ENCODE measurements around the gene OPN1SW. TPM values are rescaled to one million over a fixed set of nuclear protein-coding genes. Genes with fewer than 3 reads are reported as not detected.

OPN1SW gene
- total RNA-seq, 4 donors from 2014 or later, result not detected

DNA sequence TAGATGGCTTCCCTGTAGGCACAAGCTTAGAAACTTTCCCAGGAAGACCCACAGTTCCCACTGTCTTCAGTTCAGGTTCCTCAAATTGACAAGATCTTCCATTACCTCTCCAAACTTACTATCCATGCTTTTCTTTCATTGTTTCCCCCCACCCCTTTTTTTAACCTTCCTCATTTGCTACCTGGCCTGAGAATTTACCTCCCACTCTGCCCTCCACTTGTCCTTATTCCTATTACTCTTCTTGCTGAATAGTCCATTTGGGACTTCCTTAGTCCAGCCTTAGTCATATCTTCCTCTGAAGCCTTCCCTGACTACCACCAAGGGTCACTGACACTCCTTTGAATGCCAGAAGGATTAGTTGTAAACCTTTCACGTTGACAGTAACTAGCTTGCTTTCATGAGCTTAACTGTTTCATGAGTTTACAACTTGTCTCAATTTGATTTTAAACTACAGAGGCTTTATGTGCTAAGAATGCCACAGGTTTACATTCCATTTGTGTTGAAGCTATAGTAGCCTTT, 37.7 kb downstream of the OPN1SW start:
- WGBS, 2 donors (ENCODE audit: low coverage in 1 of 2), result 0 to 25% methylated on average over 1 of the region's 1 CpG
- DNase-seq, result no peak
- H3K9me3 ChIP-seq, result no peaks in the 10 kb centered on the region
- no peak overlapping the region for H3K4me3 ChIP-seq
- no peaks in the 10 kb centered on the region for H3K27me3 ChIP-seq
- H3K4me1 ChIP-seq, result peaks cover 15 to 39% (median 19%) of the 10 kb centered on the region in 4 donors
- in situ Hi-C loops (cut with MboI; ENCODE audit: low pct_ligation_motif_present in 1 of 4, low pct_unique_long_range_greater_than_20kb in 1 of 4, low sequenced_read_pairs in 3 of 4) (no loop called here), intact Hi-C loops (cut with DNase I; ENCODE audit: low total_unique reads) (loop anchor here (2.0 kb wide), 1 partner anchor 53 kb away; the partner anchor contains the start of gene CCDC136)
- H3K36me3 ChIP-seq, result no peaks in the 10 kb centered on the region
- H3K27ac ChIP-seq, result peak overlapping the region; percentile 93 to 97 (median 96)
- no peak for TF ChIP-seq EP300 (IDR thresholded peaks at IDR 0.05; ENCODE audit: low read depth)
- no peak for TF ChIP-seq POLR2A (IDR thresholded peaks at IDR 0.05)
- TF ChIP-seq POLR2AphosphoS5 (IDR thresholded peaks at IDR 0.05), result no peak
- TF ChIP-seq, protein P1, sequence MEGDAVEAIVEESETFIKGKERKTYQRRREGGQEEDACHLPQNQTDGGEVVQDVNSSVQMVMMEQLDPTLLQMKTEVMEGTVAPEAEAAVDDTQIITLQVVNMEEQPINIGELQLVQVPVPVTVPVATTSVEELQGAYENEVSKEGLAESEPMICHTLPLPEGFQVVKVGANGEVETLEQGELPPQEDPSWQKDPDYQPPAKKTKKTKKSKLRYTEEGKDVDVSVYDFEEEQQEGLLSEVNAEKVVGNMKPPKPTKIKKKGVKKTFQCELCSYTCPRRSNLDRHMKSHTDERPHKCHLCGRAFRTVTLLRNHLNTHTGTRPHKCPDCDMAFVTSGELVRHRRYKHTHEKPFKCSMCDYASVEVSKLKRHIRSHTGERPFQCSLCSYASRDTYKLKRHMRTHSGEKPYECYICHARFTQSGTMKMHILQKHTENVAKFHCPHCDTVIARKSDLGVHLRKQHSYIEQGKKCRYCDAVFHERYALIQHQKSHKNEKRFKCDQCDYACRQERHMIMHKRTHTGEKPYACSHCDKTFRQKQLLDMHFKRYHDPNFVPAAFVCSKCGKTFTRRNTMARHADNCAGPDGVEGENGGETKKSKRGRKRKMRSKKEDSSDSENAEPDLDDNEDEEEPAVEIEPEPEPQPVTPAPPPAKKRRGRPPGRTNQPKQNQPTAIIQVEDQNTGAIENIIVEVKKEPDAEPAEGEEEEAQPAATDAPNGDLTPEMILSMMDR (IDR thresholded peaks at IDR 0.05), result no peak

DNA sequence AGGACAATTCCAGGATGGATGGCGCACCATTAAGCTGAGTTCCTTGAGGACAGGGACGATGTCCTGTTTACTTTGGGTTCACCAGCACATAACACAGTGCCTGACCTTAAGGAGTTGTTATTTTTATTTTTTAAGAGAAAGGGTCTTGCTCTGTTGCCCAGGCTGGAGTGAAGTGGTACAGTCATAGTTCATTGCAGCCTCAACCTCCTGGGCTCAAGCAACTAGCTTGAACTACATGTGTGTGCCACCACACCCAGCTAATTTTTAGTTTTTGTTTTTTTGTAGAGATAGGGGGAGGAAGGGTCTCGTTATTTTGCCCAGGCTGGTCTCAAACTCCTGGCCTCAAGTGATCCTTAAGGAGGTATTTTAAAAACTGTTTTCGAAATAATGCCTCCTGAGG, 38.2 kb downstream of the OPN1SW start:
- Histone ChIP-seq H3K4me3 (no peak overlapping the region), H3K36me3 (no peaks in the 10 kb centered on the region), H3K27me3 (peaks cover 5% of the 10 kb centered on the region), H3K9me3 (no peaks in the 10 kb centered on the region), H3K4me1 (peaks cover 15 to 34% (median 19%) of the 10 kb centered on the region in 4 donors), H3K27ac (peak overlapping the region in 1 of 4 donors; percentile 97)
- intact Hi-C loops (cut with DNase I; ENCODE audit: low total_unique reads), result no loop called here
- in situ Hi-C loops (cut with MboI; ENCODE audit: low pct_ligation_motif_present in 1 of 4, low pct_unique_long_range_greater_than_20kb in 1 of 4, low sequenced_read_pairs in 3 of 4), result no loop called here
- 93 to 100% methylated on average over 3 to 4 of the region's 4 CpGs for WGBS, 2 donors (ENCODE audit: low coverage in 1 of 2)
- DNase-seq, result no peak
- TF ChIP-seq POLR2AphosphoS5 (IDR thresholded peaks at IDR 0.05) (no peak), POLR2A (IDR thresholded peaks at IDR 0.05) (no peak), EP300 (IDR thresholded peaks at IDR 0.05; ENCODE audit: low read depth) (no peak)
- TF ChIP-seq, protein P1 (IDR thresholded peaks at IDR 0.05), result no peak

DNA sequence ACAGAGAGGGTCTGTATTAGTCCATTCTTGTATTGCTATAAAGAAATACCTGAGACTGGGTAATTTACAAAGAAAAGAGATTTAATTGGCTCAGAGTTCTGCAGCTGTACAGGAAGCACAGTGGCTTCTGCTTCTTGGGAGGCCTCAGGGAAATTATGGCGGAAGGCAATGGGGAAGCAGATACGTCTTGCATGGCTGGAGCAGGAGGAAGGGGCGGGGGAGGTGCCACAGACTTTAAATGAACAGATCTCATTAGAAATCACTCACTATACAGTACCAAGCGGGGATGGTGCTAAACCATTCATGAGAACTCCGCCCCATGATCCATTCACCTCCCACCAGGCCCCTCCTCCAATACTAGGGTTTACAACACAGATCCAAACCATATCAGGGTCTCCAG, 40.2 kb downstream of the OPN1SW start:
- Histone ChIP-seq H3K4me1 (peaks cover 6 to 17% (median 10%) of the 10 kb centered on the region in 4 donors), H3K27ac (no peak overlapping the region), H3K9me3 (no peaks in the 10 kb centered on the region), H3K4me3 (no peak overlapping the region), H3K27me3 (peaks cover 14% of the 10 kb centered on the region), H3K36me3 (no peaks in the 10 kb centered on the region)
- in situ Hi-C loops (cut with MboI; ENCODE audit: low pct_ligation_motif_present in 1 of 4, low pct_unique_long_range_greater_than_20kb in 1 of 4, low sequenced_read_pairs in 3 of 4) (no loop called here), intact Hi-C loops (cut with DNase I; ENCODE audit: low total_unique reads) (no loop called here)
- no peak for DNase-seq
- 81 to 93% methylated on average over 3 to 5 of the region's 5 CpGs for WGBS, 2 donors (ENCODE audit: low coverage in 1 of 2)
- no peak for TF ChIP-seq EP300 (IDR thresholded peaks at IDR 0.05; ENCODE audit: low read depth)

DNA sequence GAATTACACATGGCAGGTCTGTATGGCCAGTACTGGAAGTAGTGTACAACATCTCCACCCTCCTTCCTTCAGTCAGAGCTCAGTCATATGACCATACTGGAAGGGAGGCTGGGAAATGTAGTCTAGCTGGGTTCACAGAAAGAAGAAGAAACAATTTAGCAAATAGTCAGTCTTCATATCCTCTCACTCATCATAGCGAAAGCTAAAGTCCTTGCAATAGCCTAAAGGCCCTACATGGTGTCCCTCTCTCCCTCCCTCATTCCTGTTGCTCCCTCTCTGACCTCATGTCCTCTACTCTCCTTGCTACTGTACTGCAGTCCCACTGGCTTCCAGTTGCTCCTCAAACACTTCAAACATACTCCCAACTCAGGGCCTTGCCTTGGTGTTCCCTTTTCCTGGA, 40.7 kb downstream of the OPN1SW start:
- Histone ChIP-seq H3K27ac (no peak overlapping the region), H3K4me1 (peaks cover under 1 to 11% (median 8%) of the 10 kb centered on the region in 4 donors), H3K27me3 (peaks cover 14% of the 10 kb centered on the region), H3K4me3 (no peak overlapping the region), H3K36me3 (no peaks in the 10 kb centered on the region), H3K9me3 (no peaks in the 10 kb centered on the region)
- TF ChIP-seq, protein P1 (IDR thresholded peaks at IDR 0.05), result no peak
- TF ChIP-seq POLR2A (IDR thresholded peaks at IDR 0.05) (no peak), EP300 (IDR thresholded peaks at IDR 0.05; ENCODE audit: low read depth) (no peak), POLR2AphosphoS5 (IDR thresholded peaks at IDR 0.05) (no peak)
- in situ Hi-C loops (cut with MboI; ENCODE audit: low pct_ligation_motif_present in 1 of 4, low pct_unique_long_range_greater_than_20kb in 1 of 4, low sequenced_read_pairs in 3 of 4), result no loop called here
- intact Hi-C loops (cut with DNase I; ENCODE audit: low total_unique reads), result no loop called here
- 100% methylated on average over 1 of the region's 1 CpG for WGBS, 2 donors (ENCODE audit: low coverage in 1 of 2)
- no peak for DNase-seq

DNA sequence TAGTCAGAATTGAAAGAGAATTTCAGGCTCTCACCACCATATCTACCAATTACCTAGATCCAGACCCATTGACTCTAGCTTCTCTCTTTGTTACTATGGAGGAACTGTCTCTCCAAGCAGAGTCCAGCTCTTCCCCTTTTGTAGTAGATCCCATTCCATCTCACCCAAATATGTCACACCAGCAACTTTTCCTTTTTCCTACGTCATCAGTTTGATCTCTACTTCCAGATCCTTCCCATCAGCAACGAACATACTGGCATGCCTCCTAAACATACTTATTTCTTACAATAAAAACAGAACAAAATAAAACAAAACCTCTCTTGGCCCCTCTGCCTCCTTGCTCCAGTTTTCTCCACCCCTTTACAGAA, 42.3 kb downstream of the OPN1SW start:
- Histone ChIP-seq H3K27ac (no peak overlapping the region), H3K9me3 (no peaks in the 10 kb centered on the region), H3K4me3 (no peak overlapping the region), H3K27me3 (peaks cover 16% of the 10 kb centered on the region), H3K36me3 (no peaks in the 10 kb centered on the region), H3K4me1 (peaks cover 0 to 5% (median 4%) of the 10 kb centered on the region in 4 donors)
- WGBS, 2 donors (ENCODE audit: low coverage in 1 of 2), result 48 to 57% methylated on average over 1 to 2 of the region's 2 CpGs
- intact Hi-C loops (cut with DNase I; ENCODE audit: low total_unique reads), result no loop called here
- TF ChIP-seq POLR2AphosphoS5 (IDR thresholded peaks at IDR 0.05) (no peak), POLR2A (IDR thresholded peaks at IDR 0.05) (no peak), EP300 (IDR thresholded peaks at IDR 0.05; ENCODE audit: low read depth) (no peak)
- TF ChIP-seq, protein P1 (IDR thresholded peaks at IDR 0.05), result no peak
- in situ Hi-C loops (cut with MboI; ENCODE audit: low pct_ligation_motif_present in 1 of 4, low pct_unique_long_range_greater_than_20kb in 1 of 4, low sequenced_read_pairs in 3 of 4), result no loop called here
- DNase-seq, result no peak

Measured in transverse colon (tissue), 4 donors.